Tibial nerve (tissue), 4 donors: Measurements from ENCODE around the gene SDC1.

ENCODE experiments used
- EP300 ChIP-seq, 2 donors: sonication (generic); formaldehyde crosslinking; IDR thresholded peaks; one replicate each; pipeline ENCODE4 v1.6.1; 2017; ENCODE audit warnings: antibody characterized with exemption in 2 of 2, mild to moderate bottlenecking in 1 of 2
- POLR2A ChIP-seq, 2 donors: fragments of 450-650 bp; IDR thresholded peaks; one replicate each; pipeline ENCODE4 v1.6.1; 2017; ENCODE audit warnings: antibody characterized with exemption in 2 of 2, mild to moderate bottlenecking in 2 of 2, moderate library complexity in 2 of 2
- TF ChIP-seq, protein P1 (sequence below), 5 experiments: fragments of 200-600 bp in 3 of 5; fragments of 450-650 bp in 2 of 5; sonication (generic) in 3 of 5; IDR thresholded peaks; one replicate each; pipeline ENCODE4 v1.5.1; 2016 to 2019; ENCODE audit warnings: antibody characterized with exemption in 5 of 5, mild to moderate bottlenecking in 3 of 5, moderate library complexity in 2 of 5

DNA sequence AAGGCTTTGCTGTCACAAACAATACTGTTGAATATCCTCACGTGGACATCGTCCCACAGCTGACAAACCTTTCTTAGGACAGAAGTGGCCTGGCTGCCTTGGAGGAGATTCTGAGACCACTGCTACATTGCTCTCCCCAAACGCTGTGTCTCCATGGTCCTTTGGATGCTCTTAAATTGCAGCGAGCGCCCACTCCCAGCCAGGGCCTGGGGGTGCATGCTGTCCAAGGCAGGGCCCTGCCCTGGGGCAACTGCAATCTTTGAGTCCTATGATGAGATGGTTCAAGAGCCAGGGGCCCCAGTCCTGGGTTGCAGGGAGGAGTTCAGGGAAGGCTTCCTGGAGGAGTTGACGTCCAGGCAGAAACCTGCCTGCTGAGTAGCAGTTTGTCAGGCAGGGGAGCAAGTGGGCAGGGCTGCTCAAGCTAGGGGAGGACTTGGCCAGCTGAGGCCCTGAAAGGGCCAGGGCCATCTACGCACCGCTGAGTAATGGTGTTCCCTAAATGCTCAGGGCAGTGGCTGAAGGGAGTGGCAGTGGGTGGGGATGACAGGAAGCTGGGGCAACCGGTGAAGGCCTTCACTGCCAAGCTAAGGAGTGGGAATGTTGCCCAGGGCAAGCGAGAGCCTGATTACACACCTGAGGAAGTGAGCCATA is 10.8 kb upstream of the SDC1 start:
- TF ChIP-seq, protein P1, sequence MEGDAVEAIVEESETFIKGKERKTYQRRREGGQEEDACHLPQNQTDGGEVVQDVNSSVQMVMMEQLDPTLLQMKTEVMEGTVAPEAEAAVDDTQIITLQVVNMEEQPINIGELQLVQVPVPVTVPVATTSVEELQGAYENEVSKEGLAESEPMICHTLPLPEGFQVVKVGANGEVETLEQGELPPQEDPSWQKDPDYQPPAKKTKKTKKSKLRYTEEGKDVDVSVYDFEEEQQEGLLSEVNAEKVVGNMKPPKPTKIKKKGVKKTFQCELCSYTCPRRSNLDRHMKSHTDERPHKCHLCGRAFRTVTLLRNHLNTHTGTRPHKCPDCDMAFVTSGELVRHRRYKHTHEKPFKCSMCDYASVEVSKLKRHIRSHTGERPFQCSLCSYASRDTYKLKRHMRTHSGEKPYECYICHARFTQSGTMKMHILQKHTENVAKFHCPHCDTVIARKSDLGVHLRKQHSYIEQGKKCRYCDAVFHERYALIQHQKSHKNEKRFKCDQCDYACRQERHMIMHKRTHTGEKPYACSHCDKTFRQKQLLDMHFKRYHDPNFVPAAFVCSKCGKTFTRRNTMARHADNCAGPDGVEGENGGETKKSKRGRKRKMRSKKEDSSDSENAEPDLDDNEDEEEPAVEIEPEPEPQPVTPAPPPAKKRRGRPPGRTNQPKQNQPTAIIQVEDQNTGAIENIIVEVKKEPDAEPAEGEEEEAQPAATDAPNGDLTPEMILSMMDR (IDR thresholded peaks at IDR 0.05) = no peak
- TF ChIP-seq POLR2A (IDR thresholded peaks at IDR 0.05) (no peak), EP300 (IDR thresholded peaks at IDR 0.05) (no peak)
